Mesenchymal stem cell (in vitro differentiated cells and primary cell): Measurements from ENCODE around the gene CNIH3.

ENCODE experiments used
- DNase-seq: peaks from one replicate; pipeline ENCODE4 v3.0.0-alpha.2; 2013
- H2AFZ ChIP-seq: one replicate; pipeline ENCODE4 v1.6.1; 2013; ENCODE audit warnings: low read depth, mild to moderate bottlenecking, control low read depth, inconsistent platforms, low read length, moderate library complexity
- H2AK5ac ChIP-seq: 2 replicates; pipeline ENCODE4 v1.6.1; 2013; ENCODE audit warnings: low read length, moderate library complexity, mild to moderate bottlenecking, inconsistent platforms; ENCODE audit not compliant: severe bottlenecking
- H2BK120ac ChIP-seq: one replicate; pipeline ENCODE4 v1.6.1; 2013; ENCODE audit warnings: low read depth, mild to moderate bottlenecking, inconsistent platforms, low read length, moderate library complexity
- H2BK12ac ChIP-seq, 2 experiments: one replicate each; pipeline ENCODE4 v1.6.1; 2013; ENCODE audit warnings: inconsistent platforms in 2 of 2, low read length in 2 of 2, mild to moderate bottlenecking in 2 of 2, moderate library complexity in 2 of 2, control low read depth in 1 of 2
- H2BK15ac ChIP-seq: one replicate; pipeline ENCODE4 v1.6.1; 2013; ENCODE audit warnings: mild to moderate bottlenecking, low read depth, inconsistent platforms; ENCODE audit not compliant: poor library complexity, severe bottlenecking
- H2BK5ac ChIP-seq: 2 replicates; pipeline ENCODE4 v1.6.1; 2013; ENCODE audit warnings: low read depth, mild to moderate bottlenecking, low read length, control low read depth, inconsistent platforms; ENCODE audit not compliant: poor library complexity, severe bottlenecking
- H3K14ac ChIP-seq, 2 experiments: one replicate each; pipeline ENCODE4 v1.6.1; 2013; ENCODE audit warnings: inconsistent platforms in 2 of 2, low read length in 2 of 2, control low read depth in 1 of 2, mild to moderate bottlenecking in 1 of 2, moderate library complexity in 1 of 2
- H3K18ac ChIP-seq, 2 experiments: one replicate each; pipeline ENCODE4 v1.6.1; 2013; ENCODE audit warnings: inconsistent platforms in 2 of 2, low read length in 2 of 2, control low read depth in 1 of 2, low read depth in 1 of 2, mild to moderate bottlenecking in 1 of 2
- H3K23ac ChIP-seq, 2 experiments: one replicate each; pipeline ENCODE4 v1.6.1; 2013; ENCODE audit warnings: inconsistent platforms in 2 of 2, low read length in 2 of 2, mild to moderate bottlenecking in 2 of 2, moderate library complexity in 2 of 2, control low read depth in 1 of 2
- H3K27ac ChIP-seq: 2 replicates; pipeline ENCODE4 v1.5.1; 2013; ENCODE audit warnings: mild to moderate bottlenecking, moderate library complexity, low read length, control low read depth, inconsistent platforms; ENCODE audit not compliant: poor library complexity, severe bottlenecking
- H3K27me3 ChIP-seq, 2 experiments: 2 replicates each; pipeline versions ENCODE4 v1.6.1 to v1.7.0; 2013; ENCODE audit warnings: low read length in 2 of 2, mild to moderate bottlenecking in 2 of 2, moderate library complexity in 2 of 2, control low read depth in 1 of 2, inconsistent platforms in 1 of 2; ENCODE audit not compliant: control insufficient read depth in 1 of 2, insufficient read depth in 1 of 2
- H3K36me3 ChIP-seq, 2 experiments: 2 replicates each; pipeline versions ENCODE4 v1.6.1 to v1.7.0; 2013; ENCODE audit warnings: low read length in 2 of 2, control low read depth in 1 of 2, inconsistent platforms in 1 of 2, low read depth in 1 of 2, mild to moderate bottlenecking in 1 of 2; ENCODE audit not compliant: insufficient read depth in 2 of 2, control insufficient read depth in 1 of 2
- H3K4ac ChIP-seq, 2 experiments: one replicate each; pipeline ENCODE4 v1.6.1; 2013; ENCODE audit warnings: inconsistent platforms in 2 of 2, low read length in 2 of 2, mild to moderate bottlenecking in 2 of 2, moderate library complexity in 2 of 2, control low read depth in 1 of 2, low read depth in 1 of 2
- H3K4me1 ChIP-seq: 2 replicates; pipeline ENCODE4 v1.6.1; 2013; ENCODE audit warnings: low read depth, low read length, control low read depth; ENCODE audit not compliant: control insufficient read depth, insufficient read depth
- H3K4me2 ChIP-seq: 2 replicates; pipeline ENCODE4 v1.6.1; 2013; ENCODE audit warnings: low read length, mild to moderate bottlenecking, inconsistent platforms; ENCODE audit not compliant: poor library complexity, severe bottlenecking
- H3K4me3 ChIP-seq, 2 experiments: 2 replicates each; pipeline versions ENCODE4 v1.5.1 to v1.7.0; 2013; ENCODE audit warnings: low read length in 2 of 2, mild to moderate bottlenecking in 2 of 2, control low read depth in 1 of 2, low read depth in 1 of 2; ENCODE audit not compliant: insufficient read depth in 1 of 2
- H3K79me1 ChIP-seq: replicated peaks from 2 replicates; pipeline ENCODE4 v1.6.1; 2013; ENCODE audit warnings: mild to moderate bottlenecking, control low read depth, low read length, inconsistent platforms; ENCODE audit not compliant: poor library complexity, severe bottlenecking
- H3K9ac ChIP-seq: 2 replicates; pipeline ENCODE4 v1.7.0; 2013; ENCODE audit warnings: mild to moderate bottlenecking, low read length, moderate library complexity
- H3K9me3 ChIP-seq: 2 replicates; pipeline ENCODE4 v1.7.0; 2013; ENCODE audit warnings: mild to moderate bottlenecking, low read length; ENCODE audit not compliant: control insufficient read depth
- H4K8ac ChIP-seq: one replicate; pipeline ENCODE4 v1.6.1; 2013; ENCODE audit warnings: inconsistent platforms, mild to moderate bottlenecking, low read length, moderate library complexity
- H4K91ac ChIP-seq: one replicate; pipeline ENCODE4 v1.6.1; 2013; ENCODE audit warnings: mild to moderate bottlenecking, low read length, inconsistent platforms
- WGBS: methylation state at CpG from one replicate; pipeline ENCODE4 v1.1.7; 2013; ENCODE audit warnings: mixed read lengths; 5-methylcytosine and 5-hydroxymethylcytosine counted together

Gene CNIH3

DNA sequence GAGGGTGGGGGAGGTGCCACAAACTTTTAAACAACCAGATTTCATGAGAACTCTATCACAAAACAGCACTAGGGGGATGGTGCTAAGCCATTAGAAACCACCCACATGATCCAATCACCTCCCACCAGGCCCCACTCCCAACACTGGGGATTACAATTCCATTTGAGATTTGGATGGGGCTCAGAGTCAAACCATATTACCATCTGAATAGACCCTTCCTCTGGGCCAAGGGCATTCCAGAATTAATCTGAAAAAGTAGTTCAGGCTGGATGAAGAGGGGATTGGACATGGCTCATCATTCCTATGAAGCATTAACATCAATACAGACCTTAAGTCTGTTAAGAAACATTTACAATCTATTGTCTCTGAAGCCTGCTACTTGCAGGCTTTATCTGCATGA is 163.4 kb downstream of the CNIH3 start:
- H3K36me3 ChIP-seq = no peaks in the 10 kb centered on the region
- no peak overlapping the region for H3K4me2 ChIP-seq
- H2BK12ac ChIP-seq = no peak overlapping the region

GRCh38 chr1:224780736-224781135 is 164.6 kb downstream of the CNIH3 start:
- 53% methylated on average over 5 of the region's 5 CpGs for WGBS
- no peak overlapping the region for H2AFZ ChIP-seq
- peaks cover 0 to 5% of the 10 kb centered on the region in 2 experiments for H3K27me3 ChIP-seq
- no peak overlapping the region for H3K14ac ChIP-seq
- no peaks in the 10 kb centered on the region for H3K9me3 ChIP-seq
- no peaks in the 10 kb centered on the region for H3K79me1 ChIP-seq
- no peak overlapping the region for H3K4me2 ChIP-seq
- no peaks in the 10 kb centered on the region for H3K36me3 ChIP-seq
- no peak overlapping the region for H3K18ac ChIP-seq
- no peak overlapping the region for H3K9ac ChIP-seq
- no peak overlapping the region for H3K27ac ChIP-seq
- no peak overlapping the region for H2BK120ac ChIP-seq
- DNase-seq = no peak
- no peak overlapping the region for H4K91ac ChIP-seq
- no peak overlapping the region for H3K4ac ChIP-seq
- H2BK15ac ChIP-seq = no peak overlapping the region
- H2AK5ac ChIP-seq = no peak overlapping the region
- no peak overlapping the region for H2BK5ac ChIP-seq
- H3K4me3 ChIP-seq = no peak overlapping the region
- no peak overlapping the region for H4K8ac ChIP-seq
- no peaks in the 10 kb centered on the region for H3K4me1 ChIP-seq
- H2BK12ac ChIP-seq = no peak overlapping the region
- H3K23ac ChIP-seq = peak overlapping the region in 1 of 2 experiments; percentile 70

More for the DNA sequence above, 163.4 kb downstream of the CNIH3 start:
- no peak overlapping the region for H3K27ac ChIP-seq
- H3K14ac ChIP-seq = no peak overlapping the region
- no peaks in the 10 kb centered on the region for H3K9me3 ChIP-seq
- no peak overlapping the region for H3K23ac ChIP-seq
- no peak overlapping the region for H3K4ac ChIP-seq
- no peak overlapping the region for H3K9ac ChIP-seq
- no peaks in the 10 kb centered on the region for H3K79me1 ChIP-seq
- H3K4me1 ChIP-seq = no peaks in the 10 kb centered on the region
- no peak overlapping the region for H4K8ac ChIP-seq
- H2BK5ac ChIP-seq = no peak overlapping the region
- peaks cover 0 to 5% of the 10 kb centered on the region in 2 experiments for H3K27me3 ChIP-seq
- H2AFZ ChIP-seq = no peak overlapping the region
- DNase-seq = no peak
- H3K18ac ChIP-seq = no peak overlapping the region
- no peak overlapping the region for H2BK15ac ChIP-seq
- no peak overlapping the region for H2BK120ac ChIP-seq
- no peak overlapping the region for H3K4me3 ChIP-seq
- H4K91ac ChIP-seq = no peak overlapping the region
- no peak overlapping the region for H2AK5ac ChIP-seq

GRCh38 chr1:224781800-224782199 is 165.7 kb downstream of the CNIH3 start:
- no peaks in the 10 kb centered on the region for H3K4me1 ChIP-seq
- no peak overlapping the region for H2AK5ac ChIP-seq
- no peak overlapping the region for H3K4me2 ChIP-seq
- no peak overlapping the region for H2BK12ac ChIP-seq
- H3K23ac ChIP-seq = no peak overlapping the region
- H2AFZ ChIP-seq = no peak overlapping the region
- no peaks in the 10 kb centered on the region for H3K36me3 ChIP-seq
- WGBS = 99% methylated on average over 2 of the region's 2 CpGs
- H3K14ac ChIP-seq = no peak overlapping the region
- H3K9me3 ChIP-seq = no peaks in the 10 kb centered on the region
- H2BK5ac ChIP-seq = no peak overlapping the region
- no peak overlapping the region for H3K9ac ChIP-seq
- no peak overlapping the region for H3K18ac ChIP-seq
- H3K79me1 ChIP-seq = no peaks in the 10 kb centered on the region
- H4K91ac ChIP-seq = no peak overlapping the region
- no peak overlapping the region for H3K27ac ChIP-seq
- peaks cover 0 to 5% of the 10 kb centered on the region in 2 experiments for H3K27me3 ChIP-seq
- H2BK15ac ChIP-seq = no peak overlapping the region
- no peak overlapping the region for H4K8ac ChIP-seq
- no peak for DNase-seq
- no peak overlapping the region for H3K4me3 ChIP-seq
- no peak overlapping the region for H2BK120ac ChIP-seq
- no peak overlapping the region for H3K4ac ChIP-seq

- Histone ChIP-seq H3K79me1 (no peaks in the 10 kb centered on the region), H2AK5ac (no peak overlapping the region), H2AFZ (no peak overlapping the region), H3K9me3 (no peaks in the 10 kb centered on the region), H2BK5ac (no peak overlapping the region), H3K4me1 (no peaks in the 10 kb centered on the region), H2BK120ac (no peak overlapping the region), H3K27me3 (peaks cover 0 to 5% of the 10 kb centered on the region in 2 experiments), H3K27ac (no peak overlapping the region), H3K9ac (no peak overlapping the region), H3K14ac (no peak overlapping the region), H3K4ac (no peak overlapping the region), H3K4me3 (no peak overlapping the region), H3K4me2 (no peak overlapping the region), H2BK15ac (no peak overlapping the region), H3K23ac (no peak overlapping the region), H3K18ac (no peak overlapping the region), H4K8ac (no peak overlapping the region), H2BK12ac (no peak overlapping the region), H4K91ac (no peak overlapping the region), H3K36me3 (no peaks in the 10 kb centered on the region)
- 86% methylated on average over 2 of the region's 2 CpGs for WGBS
- DNase-seq = no peak
These were observed 166.3 kb downstream of the CNIH3 start for GRCh38 chr1:224782281-224783000.
